EH (cell line): ENCODE measurements around the gene BCL11B.
A peak's percentile ranks its signal among the peaks of the same experiment; 100 is the strongest.

ENCODE experiments used
- DNase-seq: peaks from one replicate; pipeline ENCODE4 v3.0.0-alpha.2; 2015; ENCODE audit warnings: low read depth

The BCL11B gene

GRCh38 chr14:99224116-99224910, 47.7 kb downstream of the BCL11B start:
- DNase-seq, result no peak

- no peak for DNase-seq
Observed at GRCh38 chr14:99221445-99221844, 50.6 kb downstream of the BCL11B start.

GRCh38 chr14:99217066-99217955, 54.7 kb downstream of the BCL11B start:
- no peak for DNase-seq

GRCh38 chr14:99216191-99216590, 55.8 kb downstream of the BCL11B start:
- no peak for DNase-seq

- peak; percentile 59 for DNase-seq
Observed at GRCh38 chr14:99215277-99215676, 56.7 kb downstream of the BCL11B start.

GRCh38 chr14:99214701-99215100, 57.3 kb downstream of the BCL11B start:
- no peak for DNase-seq

GRCh38 chr14:99213527-99213971, 58.4 kb downstream of the BCL11B start:
- DNase-seq, result no peak

GRCh38 chr14:99213101-99213500, 58.9 kb downstream of the BCL11B start:
- DNase-seq, result no peak

- DNase-seq, result no peak
Observed at GRCh38 chr14:99212646-99213045, 59.4 kb downstream of the BCL11B start.

GRCh38 chr14:99212199-99212598, 59.8 kb downstream of the BCL11B start:
- no peak for DNase-seq

GRCh38 chr14:99211410-99211809, 60.6 kb downstream of the BCL11B start:
- DNase-seq, result no peak

- DNase-seq, result no peak
Observed at GRCh38 chr14:99210333-99210732, 61.7 kb downstream of the BCL11B start.

- DNase-seq, result no peak
Observed at GRCh38 chr14:99209409-99209808, 62.6 kb downstream of the BCL11B start.

- no peak for DNase-seq
Observed at GRCh38 chr14:99208318-99208717, 63.7 kb downstream of the BCL11B start.

- DNase-seq, result no peak
Observed at GRCh38 chr14:99207456-99207855, 64.5 kb downstream of the BCL11B start.

- no peak for DNase-seq
Observed at GRCh38 chr14:99206090-99206489, 65.9 kb downstream of the BCL11B start.

- no peak for DNase-seq
Observed at GRCh38 chr14:99205086-99205688, 66.8 kb downstream of the BCL11B start.

GRCh38 chr14:99203801-99204200, 68.2 kb downstream of the BCL11B start:
- DNase-seq, result no peak

GRCh38 chr14:99203080-99203479, 68.9 kb downstream of the BCL11B start:
- no peak for DNase-seq

- DNase-seq, result no peak
Observed at GRCh38 chr14:99202516-99202915, 69.5 kb downstream of the BCL11B start.

GRCh38 chr14:99201351-99202073, 70.5 kb downstream of the BCL11B start:
- DNase-seq, result no peak

- DNase-seq, result no peak
Observed at GRCh38 chr14:99200654-99201005, 71.4 kb downstream of the BCL11B start.
